Calu3 (cell line): Measurements from ENCODE around the gene CFAP69. TPM values are rescaled to one million over a fixed set of nuclear protein-coding genes. Genes with fewer than 3 reads are reported as not detected.

Experiments
- BruUV-seq: library from RNA; stranded (reverse); fragments of 400-500 nt; replicated peaks from 2 replicates; lab custom pipeline; 2021; lab: Mats Ljungman, UMichigan
- CTCF ChIA-PET: fragments of 300-600 bp; sonication (Branson Sonifier 250); formaldehyde crosslinking; loops from one replicate; lab custom pipeline; 2022; ENCODE audit warnings: antibody characterized with exemption; lab: Charles Lee
- DNase-seq: peaks from one replicate; pipeline ENCODE4 v3.0.0; 2022
- H3K27ac Mint-ChIP-seq: one replicate; pipeline ENCODE4 v1.8.0; 2022; ENCODE audit warnings: mixed read lengths; ENCODE audit not compliant: unreplicated experiment
- H3K27me3 Mint-ChIP-seq: one replicate; pipeline ENCODE4 v1.8.0; 2022; ENCODE audit warnings: mixed read lengths; ENCODE audit not compliant: unreplicated experiment
- H3K36me3 Mint-ChIP-seq: one replicate; pipeline ENCODE4 v1.8.0; 2022; ENCODE audit warnings: mild to moderate bottlenecking, moderate library complexity, mixed read lengths; ENCODE audit not compliant: insufficient read depth, unreplicated experiment
- H3K4me1 Mint-ChIP-seq: one replicate; pipeline ENCODE4 v1.8.0; 2022; ENCODE audit warnings: mild to moderate bottlenecking, low read depth, mixed read lengths; ENCODE audit not compliant: unreplicated experiment
- H3K4me3 Mint-ChIP-seq: one replicate; pipeline ENCODE4 v1.8.0; 2022; ENCODE audit warnings: mild to moderate bottlenecking, low read depth, moderate library complexity, mixed read lengths; ENCODE audit not compliant: unreplicated experiment
- H3K9me3 Mint-ChIP-seq: one replicate; pipeline ENCODE4 v1.8.0; 2022; ENCODE audit warnings: low read depth, mixed read lengths; ENCODE audit not compliant: unreplicated experiment
- intact Hi-C: fragments of 100-400 bp; cut with micrococcal nuclease; formaldehyde crosslinking; loops from one replicate; pipeline ENCODE4 v1.10.0; 2022; ENCODE audit not compliant: unreplicated experiment
- total RNA-seq: library from RNA; stranded (reverse); gene quantifications from 2 replicates; pipeline ENCODE4 v1.2.3, GENCODE V29; 2022
- TF ChIP-seq, protein P1 (sequence below): fragments of 200-600 bp; IDR thresholded peaks from one replicate; pipeline ENCODE4 v1.8.0; 2022; ENCODE audit warnings: antibody characterized with exemption; ENCODE audit not compliant: unreplicated experiment

CFAP69 gene
- total RNA-seq, 1 experiment from 2014 or later: 3.4 TPM

GRCh38 chr7:90313907-90314306 is 68.9 kb downstream of the CFAP69 start:
- intact Hi-C loops: loop anchor here (2.0 kb wide), 1 partner anchor 113 kb away; no protein-coding TSS in a partner anchor
- no peak for DNase-seq
- Mint-ChIP-seq H3K4me3 (no peak overlapping the region), H3K36me3 (no peaks in the 10 kb centered on the region), H3K27ac (no peak overlapping the region), H3K4me1 (no peaks in the 10 kb centered on the region), H3K27me3 (no peaks in the 10 kb centered on the region), H3K9me3 (no peaks in the 10 kb centered on the region)
- no TSS peak for BruUV-seq
- CTCF ChIA-PET: interaction anchor here (1.2 to 2.4 kb wide), 2 partner anchors 113 to 116 kb away, joined by 3 to 18 read pairs; no protein-coding TSS in a partner anchor
- TF ChIP-seq, protein P1, sequence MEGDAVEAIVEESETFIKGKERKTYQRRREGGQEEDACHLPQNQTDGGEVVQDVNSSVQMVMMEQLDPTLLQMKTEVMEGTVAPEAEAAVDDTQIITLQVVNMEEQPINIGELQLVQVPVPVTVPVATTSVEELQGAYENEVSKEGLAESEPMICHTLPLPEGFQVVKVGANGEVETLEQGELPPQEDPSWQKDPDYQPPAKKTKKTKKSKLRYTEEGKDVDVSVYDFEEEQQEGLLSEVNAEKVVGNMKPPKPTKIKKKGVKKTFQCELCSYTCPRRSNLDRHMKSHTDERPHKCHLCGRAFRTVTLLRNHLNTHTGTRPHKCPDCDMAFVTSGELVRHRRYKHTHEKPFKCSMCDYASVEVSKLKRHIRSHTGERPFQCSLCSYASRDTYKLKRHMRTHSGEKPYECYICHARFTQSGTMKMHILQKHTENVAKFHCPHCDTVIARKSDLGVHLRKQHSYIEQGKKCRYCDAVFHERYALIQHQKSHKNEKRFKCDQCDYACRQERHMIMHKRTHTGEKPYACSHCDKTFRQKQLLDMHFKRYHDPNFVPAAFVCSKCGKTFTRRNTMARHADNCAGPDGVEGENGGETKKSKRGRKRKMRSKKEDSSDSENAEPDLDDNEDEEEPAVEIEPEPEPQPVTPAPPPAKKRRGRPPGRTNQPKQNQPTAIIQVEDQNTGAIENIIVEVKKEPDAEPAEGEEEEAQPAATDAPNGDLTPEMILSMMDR: no peak

GRCh38 chr7:90320014-90320413 is 75.0 kb downstream of the CFAP69 start:
- TF ChIP-seq, protein P1: no peak
- Mint-ChIP-seq H3K9me3 (no peaks in the 10 kb centered on the region), H3K4me3 (peak overlapping the region; percentile 49), H3K27me3 (peaks cover 24% of the 10 kb centered on the region), H3K36me3 (no peaks in the 10 kb centered on the region), H3K4me1 (no peaks in the 10 kb centered on the region), H3K27ac (no peak overlapping the region)
- intact Hi-C loops: no loop called here
- DNase-seq: no peak
- no TSS peak for BruUV-seq
- CTCF ChIA-PET: no interaction called here

GRCh38 chr7:90320418-90320800 is 75.4 kb downstream of the CFAP69 start:
- intact Hi-C loops: no loop called here
- CTCF ChIA-PET: no interaction called here
- H3K4me3 Mint-ChIP-seq: peak overlapping the region; percentile 49

GRCh38 chr7:90320801-90321494 is 76.0 kb downstream of the CFAP69 start, which contains the start of gene FAM237B:
Gene FAM237B, minus strand, starts transcription at chr7:90321304. Its CDS starts 1,556 bp downstream, at chr7:90319748.
- H3K4me3 Mint-ChIP-seq: peak within 1 kb of the TSS; percentile 49
- peaks cover 24% of the 10 kb centered on the region for H3K27me3 Mint-ChIP-seq
- H3K27ac Mint-ChIP-seq: no peak within 1 kb of the TSS
- peak; percentile 28 for DNase-seq
- no peaks in the 10 kb centered on the region for H3K36me3 Mint-ChIP-seq
- CTCF ChIA-PET: interaction anchor here (1.1 kb wide), 1 partner anchor 8 kb away, joined by 3 read pairs; no protein-coding TSS in a partner anchor
- TF ChIP-seq, protein P1: no peak
- no peaks in the 10 kb centered on the region for H3K9me3 Mint-ChIP-seq
- intact Hi-C loops: no loop called here
- no TSS peak for BruUV-seq
- no peaks in the 10 kb centered on the region for H3K4me1 Mint-ChIP-seq

More at GRCh38 chr7:90320418-90320800, 75.4 kb downstream of the CFAP69 start:
- no peaks in the 10 kb centered on the region for H3K9me3 Mint-ChIP-seq
- no peaks in the 10 kb centered on the region for H3K4me1 Mint-ChIP-seq
- no peak overlapping the region for H3K27ac Mint-ChIP-seq
- peaks cover 24% of the 10 kb centered on the region for H3K27me3 Mint-ChIP-seq
- TF ChIP-seq, protein P1: no peak
- DNase-seq: no peak
- no peaks in the 10 kb centered on the region for H3K36me3 Mint-ChIP-seq
- BruUV-seq: no TSS peak
